GM08714 (cell line): Measurements from ENCODE around the gene USP49.
"Not testable (repeated sequence)": the region's sequence is repeated elsewhere in the genome, so short reads cannot be mapped to it uniquely, and the experiment has no call there.

Experiments used
- H3K4me3 ChIP-seq: fragments of 200-500 bp; sonication (Bioruptor generic); 2 replicates; pipeline ENCODE4 v1.5.1; 2014; ENCODE audit warnings: mild to moderate bottlenecking, low read length, inconsistent platforms
- ZNF274 ChIP-seq: IDR thresholded peaks from 2 replicates; pipeline ENCODE4 v1.6.1; 2012; ENCODE audit warnings: mild to moderate bottlenecking, low read depth, low read length

The USP49 gene

DNA sequence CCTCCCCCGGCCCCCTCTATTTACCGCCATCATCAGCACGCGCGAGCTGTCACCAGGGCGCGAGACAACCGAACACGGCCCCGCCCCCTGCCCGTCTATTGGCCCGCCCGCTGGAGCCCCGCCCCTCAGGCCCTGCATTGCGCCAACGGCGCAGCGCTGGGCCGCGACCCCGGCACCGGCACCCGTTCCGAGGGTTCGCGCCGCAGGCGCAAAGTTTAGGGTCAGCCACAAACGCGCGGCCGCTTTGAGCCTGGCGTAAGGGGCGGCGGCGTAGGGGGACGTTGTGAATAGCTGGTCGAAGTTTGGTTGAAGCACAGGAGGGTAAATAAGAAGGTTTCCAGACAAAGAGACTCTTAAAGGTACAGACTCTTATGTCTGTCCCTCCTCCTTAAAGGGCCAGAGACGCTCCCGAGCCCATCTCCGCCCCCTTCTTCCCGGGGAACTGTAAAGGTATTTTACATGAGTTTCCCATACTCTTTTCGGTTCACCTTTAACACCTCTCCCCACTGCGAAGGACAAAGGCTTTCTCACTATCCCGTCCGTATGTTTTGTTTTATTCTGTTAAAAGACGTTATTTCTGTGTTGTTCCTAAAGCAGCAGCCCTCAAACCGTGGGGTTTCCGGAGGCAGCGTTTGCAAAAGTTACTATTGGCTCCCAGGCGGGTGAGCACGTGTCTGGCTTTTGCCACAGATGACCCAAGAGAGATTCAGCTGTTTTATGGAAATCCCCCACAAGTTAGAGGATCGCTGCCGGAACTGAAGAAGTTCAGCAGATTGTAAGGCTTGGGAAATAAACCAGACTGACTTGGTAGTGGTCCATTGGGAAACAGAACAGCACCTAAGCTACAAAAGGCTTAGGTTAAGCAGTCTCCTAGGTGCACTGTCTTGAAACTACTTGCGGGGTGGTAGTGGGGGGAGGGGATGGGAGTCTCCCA is at the start of gene USP49:
USP49 (minus strand) TSS at position 76 of the 934 bp plus-strand sequence. CDS start 88,392 bp downstream, outside the sequence.
- no peak for TF ChIP-seq ZNF274
- peak within 1 kb of the TSS; percentile 90 for H3K4me3 ChIP-seq

DNA sequence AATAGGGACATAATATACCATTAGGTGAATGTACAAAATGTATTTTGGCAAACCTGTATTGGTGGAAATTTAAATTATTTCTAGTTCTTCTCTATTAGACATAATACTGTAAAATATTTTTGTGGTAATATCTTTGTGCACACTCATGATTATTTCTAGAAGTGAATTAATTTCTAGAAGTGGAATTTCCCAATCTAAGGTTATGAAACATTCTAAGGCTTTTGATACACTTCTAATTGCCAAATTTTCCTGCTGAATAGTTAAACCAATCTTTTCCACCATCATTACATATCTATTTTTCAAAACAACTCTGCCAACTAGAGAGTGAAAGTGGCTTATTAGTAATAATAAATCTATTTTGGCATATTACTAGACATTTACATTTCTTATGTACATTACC is 48.3 kb upstream of the USP49 start:
- H3K4me3 ChIP-seq: no peak overlapping the region
- no peak for TF ChIP-seq ZNF274

DNA sequence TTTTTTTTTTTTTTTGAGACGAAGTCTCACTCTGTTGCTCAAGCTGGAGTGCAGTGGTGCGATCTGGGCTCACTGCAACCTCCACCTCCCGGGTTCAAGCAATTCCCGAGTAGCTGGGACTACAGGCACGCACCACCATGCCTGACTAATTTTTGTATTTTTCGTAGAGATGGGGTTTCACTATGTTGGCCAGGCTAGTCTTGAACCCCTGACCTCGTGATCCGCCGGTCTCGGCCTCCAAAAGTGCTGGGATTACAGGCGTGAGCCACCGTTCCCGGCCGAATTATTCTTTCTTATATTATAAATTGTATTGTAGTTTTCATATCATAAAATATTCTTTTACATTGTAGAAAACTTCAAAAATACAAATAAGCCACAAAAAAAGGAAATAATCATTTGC is 47.7 kb upstream of the USP49 start:
- not testable (repeated sequence) for H3K4me3 ChIP-seq

DNA sequence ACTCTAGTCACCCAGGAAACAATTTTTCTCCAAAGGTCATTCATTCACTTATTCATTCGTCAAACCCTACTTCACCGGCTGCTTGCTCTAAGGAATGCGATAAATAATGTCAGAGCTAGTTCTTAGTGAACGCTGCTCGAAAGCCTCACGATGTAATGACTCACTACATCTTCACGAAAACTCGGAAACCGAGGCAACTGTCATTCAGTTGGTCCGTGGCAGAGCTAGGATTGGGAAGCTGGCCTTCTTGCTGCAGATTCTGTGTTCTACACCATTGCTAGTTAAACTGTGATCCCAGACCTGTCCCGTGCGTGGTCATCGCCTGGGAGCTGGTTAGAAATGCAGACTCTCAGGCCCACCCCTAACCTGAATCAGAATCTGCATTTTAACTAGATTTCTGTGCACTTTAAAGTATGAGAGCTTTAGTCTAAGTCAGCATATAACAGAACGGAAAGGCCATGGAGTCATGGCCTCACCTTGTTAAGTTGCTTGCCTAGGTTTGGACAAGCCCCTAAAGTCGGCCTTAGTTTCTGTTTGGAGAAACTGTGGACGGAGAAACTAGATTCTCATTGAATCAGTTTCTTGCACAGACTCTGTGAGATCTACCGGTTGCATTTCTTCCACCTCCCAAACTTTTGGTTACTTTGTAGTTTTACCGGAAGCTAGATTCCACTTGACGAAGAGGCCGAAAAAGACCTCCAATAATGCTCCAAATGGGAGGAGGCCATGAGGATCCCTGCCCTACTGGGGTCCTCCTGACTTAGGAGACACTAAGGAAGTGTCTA is 47.1 kb upstream of the USP49 start:
- no peak for TF ChIP-seq ZNF274

DNA sequence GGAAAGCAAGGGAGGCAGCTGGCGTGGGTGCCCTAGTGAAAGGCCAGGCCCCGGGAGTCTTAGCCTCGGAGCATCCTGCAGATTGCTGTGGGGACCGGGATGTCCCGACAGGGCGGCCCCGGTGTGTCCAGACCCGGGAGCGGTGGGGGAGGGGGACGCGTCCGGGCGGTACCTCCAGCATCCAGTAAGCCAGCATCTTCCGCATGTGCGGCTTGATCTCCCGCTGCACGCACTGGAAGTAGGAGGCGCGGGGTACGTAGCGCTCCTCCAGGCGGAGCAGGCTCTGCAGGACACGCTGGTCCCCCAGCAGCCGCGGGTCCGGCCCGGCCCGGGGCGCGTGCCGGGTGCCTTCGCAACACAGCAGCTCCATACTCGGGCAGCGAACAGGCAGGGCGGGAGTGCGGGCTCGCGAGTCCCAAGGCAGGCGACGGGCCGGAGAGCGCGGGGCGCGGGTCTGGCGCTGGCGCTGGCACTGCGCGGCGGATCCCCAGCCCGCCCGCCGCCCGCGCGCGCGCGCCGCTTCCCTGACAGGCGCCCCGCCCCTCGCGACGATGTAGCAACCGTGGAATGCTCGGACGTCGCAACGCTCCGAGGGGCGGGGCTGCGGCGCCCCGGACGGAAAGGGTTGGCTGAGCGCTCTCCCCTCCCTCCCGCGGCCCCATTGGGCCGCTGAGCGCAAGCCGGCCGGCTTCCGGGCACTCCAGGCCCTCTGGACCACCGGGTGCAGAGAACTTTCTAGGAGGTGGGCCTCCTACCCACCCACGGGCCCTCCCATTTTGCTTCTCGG is 46.3 kb upstream of the USP49 start, which contains the start of gene CCND3:
CCND3 (minus strand) TSS at position 529 of the 787 bp plus-strand sequence; CDS start at position 370, 159 bp downstream.
- peak within 1 kb of the TSS; percentile 77 for H3K4me3 ChIP-seq
- no peak for TF ChIP-seq ZNF274

More for the DNA sequence above, 47.1 kb upstream of the USP49 start:
- peak overlapping the region; percentile 77 for H3K4me3 ChIP-seq

DNA sequence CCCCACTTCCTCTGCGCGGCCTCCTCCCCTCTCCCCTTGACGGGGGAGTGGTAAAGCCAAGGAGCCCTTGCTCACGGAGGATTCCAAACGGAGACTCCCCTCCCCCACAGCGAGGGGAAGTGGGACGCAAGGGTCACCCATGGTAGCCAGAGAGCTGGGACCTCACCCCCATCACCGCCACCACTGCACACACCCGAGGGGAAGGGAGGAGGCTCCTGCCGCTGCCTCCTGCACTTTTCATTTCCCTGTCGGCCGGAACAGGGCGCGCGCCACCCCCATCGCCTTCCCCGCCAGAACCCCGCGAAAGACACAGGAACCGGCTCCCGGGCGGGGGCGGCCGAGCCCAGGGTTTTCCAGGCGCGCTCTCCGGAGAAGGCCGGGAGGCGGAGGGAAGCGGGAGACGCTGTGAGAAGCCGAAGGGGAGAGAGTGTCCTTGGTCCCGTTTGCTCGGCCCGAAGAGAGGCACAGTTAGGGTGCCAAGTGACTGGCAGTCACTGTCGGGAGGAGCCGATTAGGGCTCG is 45.6 kb upstream of the USP49 start:
- no peak for TF ChIP-seq ZNF274
- peak overlapping the region; percentile 77 for H3K4me3 ChIP-seq

DNA sequence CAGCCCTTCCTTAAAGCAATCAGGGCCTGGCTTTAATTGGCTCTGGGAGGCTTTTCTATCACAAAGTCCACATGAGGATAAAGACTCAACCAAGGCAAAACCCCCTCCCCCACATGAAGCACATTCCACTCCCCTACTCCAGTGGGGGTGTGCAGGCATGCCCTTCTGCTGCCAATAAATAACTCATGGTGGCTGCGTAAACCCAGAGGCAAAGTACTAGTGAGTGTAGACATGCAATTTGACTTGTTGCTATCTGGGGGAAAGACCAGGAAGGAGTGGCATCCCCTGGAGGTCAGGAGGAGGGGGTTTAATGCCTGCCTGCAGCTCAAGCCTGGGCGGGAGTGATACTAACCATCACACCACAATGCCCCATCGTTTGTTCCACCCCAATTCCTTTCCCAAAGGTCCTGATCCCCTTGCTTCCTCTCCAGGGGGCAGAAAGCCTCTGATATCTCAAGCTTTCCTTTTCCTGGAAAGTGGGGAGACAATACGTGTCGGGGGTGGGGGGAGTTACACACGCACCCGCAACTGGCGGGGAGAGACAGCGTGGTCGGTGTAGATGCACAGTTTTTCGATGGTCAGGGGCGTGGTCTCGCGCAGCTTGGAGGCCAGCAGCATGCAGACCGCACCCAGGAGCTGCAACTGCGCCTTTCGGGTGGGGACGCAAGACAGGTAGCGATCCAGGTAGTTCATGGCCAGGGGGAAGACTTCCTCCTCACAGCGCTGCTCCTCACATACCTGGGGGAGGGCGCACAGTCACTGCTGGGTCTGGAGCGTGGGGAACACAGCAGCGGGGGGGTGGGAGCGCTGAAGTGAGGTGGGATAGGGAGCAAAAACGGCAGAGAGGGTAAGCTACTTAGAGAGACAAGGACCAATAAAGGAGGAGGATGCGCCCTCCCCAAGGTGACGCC is 44.9 kb upstream of the USP49 start:
- TF ChIP-seq ZNF274: no peak
- H3K4me3 ChIP-seq: peak overlapping the region; percentile 77; the same call in 1 of the 2 replicates

DNA sequence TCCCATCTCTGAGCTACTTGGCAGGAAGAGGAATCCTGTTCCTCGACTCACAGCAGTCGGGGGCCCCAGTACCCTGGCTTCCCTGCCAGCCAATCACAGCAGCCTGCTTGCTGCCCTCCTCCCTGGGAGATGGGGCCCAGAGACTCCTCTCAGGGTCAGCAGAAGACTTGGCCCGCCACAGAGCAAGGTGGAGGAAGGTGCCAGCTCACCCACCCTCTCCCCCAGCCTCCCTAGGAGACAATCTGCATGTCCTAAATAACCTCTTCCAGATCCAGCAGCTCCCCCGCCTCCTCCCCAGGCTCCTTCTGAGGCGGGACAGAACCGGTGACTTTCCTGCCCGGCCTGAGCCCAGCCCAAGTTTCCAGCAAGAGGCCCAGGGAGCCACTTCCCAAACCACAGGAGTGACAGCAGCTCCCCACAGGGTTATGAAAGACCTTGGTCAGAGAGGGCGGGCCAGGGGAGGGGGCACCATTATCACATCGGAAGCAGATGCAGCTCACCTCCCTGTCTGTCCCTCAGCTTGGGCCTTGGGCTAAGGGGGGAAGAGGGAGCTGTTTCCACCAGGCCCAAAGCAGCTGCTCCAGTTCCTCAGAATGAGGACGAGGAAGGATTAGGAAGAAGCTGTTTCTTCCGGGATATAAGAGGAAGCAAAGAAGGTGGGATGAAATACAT is 44.1 kb upstream of the USP49 start:
- H3K4me3 ChIP-seq: peak overlapping the region; percentile 77; the same call in 1 of the 2 replicates
- no peak for TF ChIP-seq ZNF274

DNA sequence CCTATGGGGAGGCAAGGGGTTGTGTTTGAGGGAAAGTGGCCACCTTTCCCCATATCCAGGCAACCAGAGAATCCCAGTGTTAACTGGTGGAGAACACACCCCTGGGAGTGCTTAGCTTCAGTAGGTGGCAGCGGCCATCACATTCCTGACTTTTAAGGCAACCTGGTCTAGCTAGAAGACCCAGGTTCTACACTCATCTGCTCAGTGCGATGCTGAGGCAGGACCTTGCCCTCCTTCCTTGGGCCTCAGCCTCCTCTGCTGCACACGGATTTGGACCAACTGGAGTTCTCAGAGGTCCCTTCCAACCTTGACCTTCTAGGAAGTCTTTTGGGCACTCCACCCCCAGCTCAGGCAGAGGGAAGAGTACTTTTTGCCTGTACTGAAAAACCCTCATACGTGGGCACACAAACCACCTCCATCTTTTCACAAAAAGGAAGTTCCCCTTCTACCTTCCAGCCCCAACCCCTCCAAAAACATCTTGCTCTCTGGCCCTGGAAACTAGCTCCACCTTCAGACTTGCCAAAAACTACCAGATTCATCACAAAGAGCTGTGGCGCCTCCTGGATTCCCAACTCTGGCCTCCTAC is 43.5 kb upstream of the USP49 start:
- TF ChIP-seq ZNF274: no peak
- no peak overlapping the region for H3K4me3 ChIP-seq

DNA sequence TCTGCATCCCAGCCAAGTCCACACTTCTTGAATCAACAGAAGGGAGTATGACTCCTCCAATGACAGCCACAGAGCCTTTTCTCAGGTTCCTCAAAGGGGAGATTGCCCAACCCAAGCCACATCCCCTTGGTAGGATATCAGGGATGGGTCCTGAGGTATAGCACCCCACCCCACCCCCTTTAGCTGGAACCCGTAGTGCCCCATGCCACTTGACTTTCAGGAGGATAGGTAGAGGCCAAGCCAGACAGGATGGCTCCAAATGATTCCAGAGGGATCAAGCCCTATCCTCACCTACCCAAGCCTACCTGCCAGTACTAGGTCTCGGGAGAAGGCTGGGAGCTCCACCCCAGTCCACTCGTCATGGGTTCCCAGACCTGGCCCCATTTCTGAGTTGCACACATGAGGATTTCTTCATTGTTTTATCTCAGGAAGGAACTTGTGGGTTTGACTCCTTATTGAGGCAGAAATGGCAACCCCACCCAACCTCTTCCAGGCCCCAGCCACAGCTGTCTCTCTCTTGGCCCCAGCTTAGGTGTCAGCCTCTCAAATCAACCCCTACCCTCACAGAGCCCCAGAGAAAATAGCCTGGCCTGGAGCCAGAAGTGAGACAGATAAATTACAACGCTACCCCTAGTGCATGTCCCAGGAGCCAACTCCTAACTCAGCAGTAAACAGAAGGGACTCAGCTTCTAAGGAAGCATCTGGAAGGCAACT is 42.8 kb upstream of the USP49 start:
- H3K4me3 ChIP-seq: no peak overlapping the region
- no peak for TF ChIP-seq ZNF274

DNA sequence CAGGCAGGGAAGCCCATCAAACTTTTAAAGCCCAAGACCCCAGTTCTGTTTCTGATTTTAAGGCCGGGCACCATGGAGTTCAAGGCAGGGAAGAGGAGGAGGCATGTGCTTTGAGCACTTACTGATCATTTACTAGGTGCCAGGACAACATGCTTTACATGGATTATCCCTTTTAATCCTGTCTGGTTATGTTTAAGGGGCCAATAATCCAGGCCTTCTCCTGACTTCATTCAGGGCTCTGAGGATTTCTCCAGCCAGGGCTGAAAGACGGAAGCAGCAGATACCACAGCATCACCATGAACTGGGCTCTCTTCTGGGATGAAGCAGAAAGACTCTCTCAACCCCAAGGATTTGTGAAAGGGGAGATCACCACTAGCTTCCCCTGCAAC is 42.3 kb upstream of the USP49 start:
- H3K4me3 ChIP-seq: no peak overlapping the region
- TF ChIP-seq ZNF274: no peak
